DMS 273 (cell line): ENCODE measurements around the gene SPAAR.

Experiments used
- DNase-seq: peaks from one replicate; lab custom pipeline; 2025; ENCODE audit not compliant: unreplicated experiment; lab: John Stamatoyannopoulos, UW

SPAAR gene

DNA sequence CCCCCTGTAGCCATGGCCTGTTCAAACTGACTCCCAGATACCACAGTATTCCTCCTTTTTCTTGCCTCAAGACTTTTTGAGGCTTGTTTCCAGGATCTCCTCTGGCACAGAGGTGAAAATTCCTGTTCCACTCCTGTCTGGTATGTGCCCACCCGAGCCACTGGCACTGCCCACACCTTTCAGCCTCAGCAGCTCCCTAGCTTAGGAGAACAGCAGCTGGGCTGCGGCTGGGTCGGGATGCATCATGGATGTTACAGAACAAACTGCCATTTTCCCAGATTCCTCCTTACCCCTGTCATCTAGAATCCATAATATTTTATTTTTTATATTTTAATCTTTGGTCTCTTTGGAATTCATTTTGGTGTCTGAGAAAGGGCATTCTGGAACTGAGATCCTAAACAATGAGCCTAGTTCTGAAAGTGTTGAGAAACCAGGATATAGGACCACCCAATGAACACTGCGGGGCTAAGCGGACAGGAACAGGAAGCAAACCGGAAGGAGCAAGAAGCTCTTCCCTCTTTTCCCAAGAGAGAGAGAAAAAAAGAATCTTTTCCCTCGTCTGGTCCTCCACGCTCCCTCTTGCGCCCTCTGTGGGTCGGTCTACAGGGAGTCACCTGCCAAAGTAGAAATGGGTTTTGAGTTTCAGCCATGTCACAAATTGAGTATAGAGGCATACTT lies 36.2 kb downstream of the SPAAR start:
- DNase-seq, result peak; percentile 93

DNA sequence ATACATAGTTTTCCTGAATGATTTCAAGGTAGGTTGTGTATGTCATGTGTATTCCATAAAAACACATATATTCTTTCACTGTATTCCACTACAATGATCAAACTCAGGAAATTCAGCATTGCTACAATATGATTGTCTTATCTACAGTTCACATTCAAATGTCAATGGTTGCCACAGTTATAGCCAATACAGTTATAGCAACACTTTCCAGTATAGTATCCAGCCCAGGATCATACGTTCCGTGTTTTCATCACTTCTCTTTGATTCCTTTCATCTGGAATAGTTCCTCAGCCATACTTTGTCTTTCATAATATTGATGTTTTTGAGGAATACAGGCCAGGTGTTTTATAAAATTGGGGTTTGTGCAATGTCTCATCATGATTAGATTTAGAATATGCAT lies 39.2 kb downstream of the SPAAR start:
- DNase-seq, result no peak

DNA sequence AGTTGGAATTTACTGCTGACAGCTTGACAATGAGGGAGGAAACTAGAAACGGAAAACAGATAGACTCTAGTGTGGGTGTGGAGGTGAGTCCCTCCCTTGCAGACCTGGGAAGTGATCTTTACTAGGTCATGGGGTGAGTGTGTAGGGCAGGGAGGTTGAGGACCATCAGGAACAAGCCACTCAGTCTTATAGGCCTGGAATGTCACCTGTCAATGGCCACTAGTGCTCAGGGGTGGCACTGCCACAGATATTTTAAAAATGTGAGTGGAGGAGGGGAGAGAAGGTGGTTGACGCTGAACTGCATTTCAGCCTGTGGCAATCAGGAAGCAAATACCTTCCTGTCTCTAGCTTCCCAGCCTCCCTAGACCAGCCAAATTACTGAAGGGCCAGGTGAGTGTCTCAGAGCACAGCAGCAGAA lies 39.6 kb downstream of the SPAAR start:
- DNase-seq, result no peak

DNA sequence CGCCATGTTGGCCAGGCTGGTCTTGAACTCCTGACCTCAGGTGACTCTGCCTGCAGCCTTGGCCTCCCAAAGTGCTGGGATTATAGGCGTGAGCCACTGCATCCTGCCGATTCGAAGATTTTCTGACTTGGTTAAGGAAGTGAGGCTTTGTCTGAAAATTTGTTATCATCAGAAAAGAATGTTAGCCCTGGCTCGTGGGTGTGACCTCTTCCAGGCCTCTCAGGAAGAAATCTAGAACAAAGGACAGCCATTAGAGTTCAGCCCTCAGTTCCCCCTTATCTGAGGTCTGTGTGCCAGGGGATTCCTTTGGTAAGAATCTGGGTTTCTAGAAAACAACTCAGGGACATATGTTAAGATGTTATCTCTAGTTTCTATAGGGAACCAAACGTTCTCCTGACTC lies 42.4 kb downstream of the SPAAR start:
- DNase-seq, result no peak

DNA sequence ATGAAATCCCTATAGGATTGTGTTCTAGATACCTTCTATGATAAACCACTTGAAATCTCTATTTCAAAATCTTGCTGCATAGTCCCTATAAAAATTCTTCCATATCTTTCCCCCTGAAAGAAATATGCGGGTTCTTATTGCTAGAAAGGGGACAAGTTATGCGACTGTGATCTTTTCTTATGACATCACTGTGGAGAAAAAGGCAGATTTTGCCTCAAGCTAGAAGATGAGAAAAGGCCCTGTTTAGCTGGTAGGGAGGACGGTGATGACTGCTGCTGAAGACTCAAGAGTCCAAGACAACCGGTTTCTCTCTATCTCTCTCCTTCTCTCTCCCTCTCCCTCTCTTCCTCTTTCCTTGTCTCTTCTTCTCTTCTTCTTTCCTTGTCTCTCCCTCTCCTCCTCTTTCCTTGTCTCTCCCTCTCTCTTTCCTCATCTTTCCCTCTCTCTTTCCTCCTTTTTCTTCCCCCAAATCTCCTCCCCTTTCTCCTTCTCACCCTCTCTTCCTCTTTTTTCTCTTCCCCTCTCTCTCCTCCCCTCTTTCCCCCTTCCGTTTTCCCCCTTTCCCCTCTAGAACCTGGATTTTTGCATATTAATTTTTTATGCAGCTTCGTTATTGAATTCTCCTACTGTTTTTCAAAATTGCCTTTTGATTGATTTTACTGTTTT lies 43.4 kb downstream of the SPAAR start:
- no peak for DNase-seq

- peak; percentile 81 for DNase-seq
Observed at GRCh38 chr9:35954942-35955546, 45.8 kb downstream of the SPAAR start.

DNA sequence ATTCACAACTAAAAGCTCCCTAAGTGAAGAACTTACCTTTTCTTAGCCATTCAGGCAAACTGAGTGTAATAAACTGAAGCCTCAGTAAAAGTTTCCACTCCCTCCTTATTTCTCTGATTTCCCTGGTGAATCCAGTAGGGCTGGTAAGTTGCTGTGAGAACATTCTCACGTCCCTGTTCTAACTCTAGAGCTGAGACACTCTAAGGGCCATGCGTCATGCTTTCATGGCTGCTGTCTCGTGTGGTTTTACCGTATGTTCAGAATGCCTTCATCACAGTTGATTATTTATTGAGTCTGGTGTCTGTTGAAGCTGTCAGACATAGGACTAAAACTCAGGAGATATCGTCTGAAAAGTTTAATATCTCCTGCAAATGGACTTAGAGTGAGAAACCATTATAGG lies 47.4 kb downstream of the SPAAR start:
- no peak for DNase-seq

GRCh38 chr9:35958104-35958837 lies 49.0 kb downstream of the SPAAR start, which contains the start of gene OR2S2:
OR2S2 (minus strand) TSS chr9:35958154; CDS start chr9:35958098, 56 bp downstream.
- no peak for DNase-seq

DNA sequence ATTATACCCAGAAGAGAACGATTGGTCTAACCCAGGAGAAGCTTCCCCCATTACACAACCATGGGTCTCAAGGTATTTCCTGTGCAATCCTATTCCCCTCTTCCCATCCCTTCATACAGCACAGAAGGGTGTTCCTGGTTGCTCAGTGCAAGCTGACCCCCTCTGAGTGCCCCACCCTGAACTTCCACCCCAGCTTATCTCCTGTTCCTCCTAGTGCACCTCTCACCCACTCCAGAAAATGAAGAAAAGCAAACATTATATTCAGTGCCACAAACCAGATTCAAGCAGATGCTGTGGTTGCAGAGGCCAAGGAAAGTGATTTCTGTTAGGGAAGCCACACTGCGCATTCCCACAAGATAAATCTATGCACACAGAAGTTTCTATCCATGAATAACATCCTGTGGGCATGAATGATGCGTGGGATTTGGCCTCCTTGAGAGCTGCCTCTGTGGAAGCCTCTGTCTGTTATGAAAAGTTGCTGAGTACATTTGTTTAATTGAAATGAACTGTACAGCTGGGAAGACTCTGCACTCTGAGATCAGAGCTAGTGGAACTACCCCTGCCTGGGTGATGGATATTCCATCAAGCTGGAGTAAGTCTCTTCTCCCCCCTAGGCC lies 50.9 kb downstream of the SPAAR start:
- no peak for DNase-seq
